DOHH2 (cell line): ENCODE results near the gene MTHFR.

Experiments used
- H3F3A ChIP-seq: fragments of 200-600 bp; sonication (generic), shearing (Covaris generic); 2 replicates; pipeline ENCODE4 v1.6.0; 2016; ENCODE audit warnings: antibody characterized with exemption, mild to moderate bottlenecking; ENCODE audit not compliant: control insufficient read depth, insufficient read depth
- H3K27ac ChIP-seq: fragments of 200-600 bp; sonication (generic); 2 replicates; pipeline ENCODE4 v1.5.1; 2014; ENCODE audit warnings: low read depth, mild to moderate bottlenecking, low read length, moderate library complexity
- H3K27me3 ChIP-seq: fragments of 200-600 bp; sonication (generic); 2 replicates; pipeline ENCODE4 v1.6.1; 2014; ENCODE audit warnings: mild to moderate bottlenecking, low read length, mixed read lengths; ENCODE audit not compliant: control insufficient read depth
- H3K36me3 ChIP-seq: fragments of 200-600 bp; sonication (generic); 2 replicates; pipeline ENCODE4 v1.6.1; 2014; ENCODE audit warnings: mild to moderate bottlenecking, low read length, moderate library complexity, mixed read lengths; ENCODE audit not compliant: control insufficient read depth
- H3K4me1 ChIP-seq: fragments of 200-600 bp; sonication (generic); 2 replicates; pipeline ENCODE4 v1.6.1; 2014; ENCODE audit warnings: mild to moderate bottlenecking, low read length, mixed read lengths; ENCODE audit not compliant: control insufficient read depth
- H3K4me2 ChIP-seq: fragments of 200-600 bp; sonication (generic); 2 replicates; pipeline ENCODE4 v1.6.0; 2014; ENCODE audit warnings: mild to moderate bottlenecking, low read length, moderate library complexity
- H3K4me3 ChIP-seq: fragments of 200-600 bp; sonication (generic); 2 replicates; pipeline ENCODE4 v1.5.1; 2014; ENCODE audit warnings: mild to moderate bottlenecking, low read length, mixed read lengths
- H3K79me2 ChIP-seq: fragments of 200-600 bp; sonication (generic); 2 replicates; pipeline ENCODE4 v1.6.1; 2014; ENCODE audit warnings: mild to moderate bottlenecking, low read length, mixed read lengths; ENCODE audit not compliant: control insufficient read depth
- H3K9me2 ChIP-seq: fragments of 200-600 bp; sonication (generic); replicated peaks from 2 replicates; pipeline ENCODE4 v1.6.1; 2014; ENCODE audit warnings: mild to moderate bottlenecking, low read length, mixed read lengths; ENCODE audit not compliant: control insufficient read depth
- H3K9me3 ChIP-seq: fragments of 200-600 bp; sonication (generic); 2 replicates; pipeline ENCODE4 v1.6.1; 2014; ENCODE audit warnings: antibody characterized with exemption, low read length, mixed read lengths; ENCODE audit not compliant: control insufficient read depth, insufficient read depth
- H4K20me1 ChIP-seq: fragments of 200-600 bp; sonication (generic); 2 replicates; pipeline ENCODE4 v1.6.0; 2014; ENCODE audit warnings: low read depth, mild to moderate bottlenecking, antibody characterized with exemption, low read length, moderate library complexity; ENCODE audit not compliant: control insufficient read depth, insufficient read depth
- CTCF ChIP-seq: fragments of 200-600 bp; sonication (generic); IDR thresholded peaks from one replicate; pipeline ENCODE4 v1.5.1; 2014; ENCODE audit warnings: antibody characterized with exemption, mild to moderate bottlenecking, low read depth, low read length; ENCODE audit not compliant: poor library complexity, severe bottlenecking
- EZH2phosphoT487 ChIP-seq: fragments of 200-600 bp; sonication (generic); IDR thresholded peaks from 2 replicates; pipeline ENCODE4 v1.6.1; 2017; ENCODE audit warnings: borderline replicate concordance, mild to moderate bottlenecking, antibody characterized with exemption, low read length, moderate library complexity, mixed read lengths

The MTHFR gene

GRCh38 chr1:11784993-11785769 lies 20.6 kb downstream of the MTHFR start:
- Histone ChIP-seq H3K4me3 (peak overlapping the region; percentile 40), H3K4me1 (peaks cover 26% of the 10 kb centered on the region)

GRCh38 chr1:11784256-11784992 lies 21.3 kb downstream of the MTHFR start:
- no peaks in the 10 kb centered on the region for H3K79me2 ChIP-seq
- peak overlapping the region; percentile 40; the same call in 1 of the 2 replicates for H3K4me3 ChIP-seq
- peaks cover 9% of the 10 kb centered on the region for H3F3A ChIP-seq
- H3K9me2 ChIP-seq: no peaks in the 10 kb centered on the region
- H3K27me3 ChIP-seq: no peaks in the 10 kb centered on the region
- H4K20me1 ChIP-seq: no peaks in the 10 kb centered on the region
- H3K4me1 ChIP-seq: peaks cover 26% of the 10 kb centered on the region
- TF ChIP-seq CTCF: no peak
- TF ChIP-seq EZH2phosphoT487: no peak
- H3K27ac ChIP-seq: no peak overlapping the region
- no peaks in the 10 kb centered on the region for H3K9me3 ChIP-seq
- peak overlapping the region; percentile 62 for H3K4me2 ChIP-seq
- no peaks in the 10 kb centered on the region for H3K36me3 ChIP-seq

More at GRCh38 chr1:11784993-11785769, 20.6 kb downstream of the MTHFR start:
- H3K9me2 ChIP-seq: no peaks in the 10 kb centered on the region
- no peaks in the 10 kb centered on the region for H3K9me3 ChIP-seq
- TF ChIP-seq CTCF (peak; percentile 97), EZH2phosphoT487 (no peak)
- no peak overlapping the region for H3K27ac ChIP-seq
- H3K79me2 ChIP-seq: no peaks in the 10 kb centered on the region
- H4K20me1 ChIP-seq: no peaks in the 10 kb centered on the region
- peaks cover 9% of the 10 kb centered on the region for H3F3A ChIP-seq
- H3K4me2 ChIP-seq: peak overlapping the region; percentile 62
- H3K36me3 ChIP-seq: 0 out of 2 replicates have a peak, but pooled peaks cover 5% of the 10 kb centered on the region
- H3K27me3 ChIP-seq: no peaks in the 10 kb centered on the region

GRCh38 chr1:11783556-11783955 lies 22.2 kb downstream of the MTHFR start:
- no peak overlapping the region for H3K27ac ChIP-seq
- H3K9me2 ChIP-seq: no peaks in the 10 kb centered on the region
- no peaks in the 10 kb centered on the region for H3K27me3 ChIP-seq
- H3K9me3 ChIP-seq: no peaks in the 10 kb centered on the region
- no peak for TF ChIP-seq CTCF
- no peak for TF ChIP-seq EZH2phosphoT487
- H3K36me3 ChIP-seq: no peaks in the 10 kb centered on the region
- no peaks in the 10 kb centered on the region for H3K79me2 ChIP-seq
- H3K4me3 ChIP-seq: no peak overlapping the region
- peaks cover 26% of the 10 kb centered on the region for H3K4me1 ChIP-seq
- peaks cover 9% of the 10 kb centered on the region for H3F3A ChIP-seq
- H3K4me2 ChIP-seq: no peak overlapping the region
- no peaks in the 10 kb centered on the region for H4K20me1 ChIP-seq
